Stimulated activated CD8-positive, alpha-beta memory T cell treated with anti-CD3 and anti-CD28 coated beads, Interleukin-15, amount 100 ng/mL, for 4 hours (primary cell): ENCODE results near the gene MED29.

ENCODE experiments used
- DNase-seq, 2 donors: peaks; one replicate each; pipeline ENCODE4 v3.0.0-alpha.2; 2020; ENCODE audit warnings: low read depth in 2 of 2

Gene MED29

DNA sequence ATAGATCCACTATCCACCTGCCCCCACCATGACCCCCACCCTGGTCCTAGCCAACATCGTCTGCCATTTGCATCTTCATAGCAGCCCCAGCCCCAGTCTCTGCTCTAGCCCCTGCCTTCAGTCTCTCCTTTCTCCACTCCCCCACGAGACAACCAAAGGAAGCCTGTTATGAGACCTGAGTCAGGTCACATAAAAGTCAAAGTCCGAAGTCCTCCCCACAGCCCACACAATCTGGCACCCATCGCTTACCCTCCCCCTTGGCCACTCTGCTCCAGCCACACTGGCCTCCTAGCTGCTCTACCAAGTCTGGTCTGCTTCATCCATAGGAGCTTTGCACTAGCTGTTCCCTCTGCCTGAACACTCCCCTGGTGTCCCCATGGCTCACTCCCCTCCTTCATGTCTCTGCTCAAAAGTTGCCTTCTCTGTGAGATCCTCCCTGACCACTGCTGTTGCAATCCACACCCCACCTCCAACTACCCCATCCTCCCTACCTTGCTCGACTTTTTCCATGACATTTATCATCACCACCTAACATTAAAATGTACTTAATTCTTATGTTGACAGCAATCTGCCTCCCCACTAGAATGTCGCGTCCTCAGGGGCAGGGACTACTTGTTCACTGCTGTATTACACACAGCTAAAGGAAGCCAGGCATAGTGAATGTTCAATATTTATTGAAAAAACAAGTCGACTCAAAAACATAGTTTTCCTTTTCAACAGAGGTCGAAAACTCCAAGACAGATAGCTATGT lies 20.1 kb downstream of the MED29 start:
- DNase-seq: no peak

DNA sequence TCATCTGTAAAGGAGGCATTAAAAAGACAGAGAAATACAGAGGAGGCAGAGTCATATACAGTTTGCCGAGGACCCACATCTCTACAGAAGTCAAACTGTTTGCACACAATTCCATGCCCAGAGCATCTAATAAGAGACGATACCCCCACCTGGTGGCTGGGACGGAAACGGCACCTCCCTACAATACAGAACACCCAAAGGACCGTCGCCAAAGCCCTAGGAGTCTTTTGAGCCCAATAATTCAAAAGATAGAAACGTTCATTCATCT lies 20.6 kb downstream of the MED29 start:
- peak; percentile 69 to 83 for DNase-seq

DNA sequence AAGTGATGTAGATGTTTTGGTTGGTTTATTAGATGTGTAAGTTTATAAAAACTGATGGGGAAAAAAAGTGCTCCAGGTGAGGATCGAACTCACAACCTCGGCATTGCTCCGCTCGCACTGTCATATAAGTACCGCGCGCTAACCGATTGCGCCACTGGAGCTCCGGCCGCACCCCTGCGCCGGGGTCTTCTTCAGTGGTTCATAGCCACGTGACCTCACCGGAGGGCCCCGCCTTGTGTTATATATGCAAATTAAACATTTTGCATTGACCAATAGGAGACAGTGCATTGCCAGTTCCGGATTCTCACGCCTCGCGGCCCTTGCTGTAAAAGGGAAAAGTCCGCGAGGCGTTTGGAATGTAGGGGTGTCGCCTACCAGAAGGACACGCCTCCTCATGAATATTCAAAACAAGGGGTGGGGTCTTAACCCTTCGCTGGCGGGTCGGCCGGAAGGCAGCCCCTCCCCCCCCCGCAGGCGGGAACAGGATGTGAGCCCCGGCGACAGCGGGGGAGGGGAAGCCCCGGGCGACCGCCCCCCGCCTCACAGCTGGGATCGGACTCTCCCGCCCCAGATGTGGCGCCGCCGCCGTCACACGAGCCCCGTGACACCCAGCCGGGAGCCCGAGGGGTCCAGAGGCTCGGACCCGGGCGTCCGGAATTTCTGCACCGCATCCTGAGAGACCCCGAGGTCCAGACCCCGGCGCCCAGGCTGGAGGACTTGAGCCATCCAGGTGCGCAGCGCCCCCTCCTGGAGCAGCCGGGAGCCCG lies 21.1 kb downstream of the MED29 start, which contains the start of gene PLEKHG2:
Gene PLEKHG2, plus strand, starts transcription at position 570 of the 767 bp plus-strand sequence. CDS start 1,418 bp downstream, outside the sequence.
- peak; percentile 86 to 91 for DNase-seq

DNA sequence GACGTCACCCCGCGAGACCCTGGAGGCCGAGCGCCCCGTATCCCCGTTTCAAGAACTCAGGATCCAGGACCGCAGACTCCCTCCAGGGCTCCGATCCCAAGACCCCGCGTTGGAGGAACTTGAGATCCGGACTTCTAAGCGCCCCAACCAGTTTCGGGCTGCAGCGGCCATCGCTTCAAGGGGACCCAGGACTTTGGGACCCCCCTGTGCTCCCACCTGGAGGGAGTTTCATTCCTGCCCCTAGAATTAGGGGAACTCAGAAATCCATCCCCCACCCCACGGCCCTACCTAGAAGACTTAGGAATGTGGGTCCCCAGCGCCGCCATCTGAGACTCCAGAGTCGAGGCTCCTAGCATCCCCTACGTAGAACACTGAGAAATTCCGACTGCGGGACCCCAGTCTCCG lies 21.7 kb downstream of the MED29 start:
- no peak for DNase-seq

- DNase-seq: no peak
Measured at GRCh38 chr19:39413272-39413910, 22.2 kb downstream of the MED29 start.

DNA sequence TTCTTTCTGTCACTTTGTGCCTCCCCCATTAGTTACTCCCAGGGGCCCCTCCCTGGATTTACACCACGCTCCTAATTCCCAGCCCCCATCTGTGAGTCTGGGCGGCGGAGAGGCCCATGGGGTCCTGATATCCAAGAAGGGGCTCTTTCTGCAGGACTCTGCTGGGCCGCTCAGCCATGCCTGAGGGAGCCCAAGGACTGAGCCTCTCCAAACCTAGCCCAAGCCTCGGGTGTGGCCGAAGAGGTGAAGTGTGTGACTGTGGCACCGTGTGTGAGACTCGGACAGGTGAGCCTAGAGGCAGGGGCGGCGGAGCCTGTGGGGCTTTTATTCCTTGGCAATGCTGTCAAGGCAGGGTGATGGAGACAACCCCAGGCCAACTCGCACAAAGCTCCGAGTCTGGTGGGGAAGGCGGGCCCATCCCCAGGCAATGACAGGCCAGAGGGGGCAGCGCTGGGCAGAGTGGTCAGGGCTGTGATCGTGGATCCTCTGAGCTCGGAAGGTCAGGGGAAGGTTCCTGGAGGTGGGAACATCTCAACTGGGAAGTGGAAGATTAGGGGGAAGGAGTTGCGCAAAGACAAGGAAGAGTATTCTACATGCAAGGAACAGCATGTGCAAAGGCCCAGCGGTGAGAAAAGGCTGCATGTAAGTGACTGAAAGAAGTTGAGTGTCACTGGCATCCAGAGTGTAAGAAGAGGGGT lies 22.9 kb downstream of the MED29 start:
- no peak for DNase-seq

DNA sequence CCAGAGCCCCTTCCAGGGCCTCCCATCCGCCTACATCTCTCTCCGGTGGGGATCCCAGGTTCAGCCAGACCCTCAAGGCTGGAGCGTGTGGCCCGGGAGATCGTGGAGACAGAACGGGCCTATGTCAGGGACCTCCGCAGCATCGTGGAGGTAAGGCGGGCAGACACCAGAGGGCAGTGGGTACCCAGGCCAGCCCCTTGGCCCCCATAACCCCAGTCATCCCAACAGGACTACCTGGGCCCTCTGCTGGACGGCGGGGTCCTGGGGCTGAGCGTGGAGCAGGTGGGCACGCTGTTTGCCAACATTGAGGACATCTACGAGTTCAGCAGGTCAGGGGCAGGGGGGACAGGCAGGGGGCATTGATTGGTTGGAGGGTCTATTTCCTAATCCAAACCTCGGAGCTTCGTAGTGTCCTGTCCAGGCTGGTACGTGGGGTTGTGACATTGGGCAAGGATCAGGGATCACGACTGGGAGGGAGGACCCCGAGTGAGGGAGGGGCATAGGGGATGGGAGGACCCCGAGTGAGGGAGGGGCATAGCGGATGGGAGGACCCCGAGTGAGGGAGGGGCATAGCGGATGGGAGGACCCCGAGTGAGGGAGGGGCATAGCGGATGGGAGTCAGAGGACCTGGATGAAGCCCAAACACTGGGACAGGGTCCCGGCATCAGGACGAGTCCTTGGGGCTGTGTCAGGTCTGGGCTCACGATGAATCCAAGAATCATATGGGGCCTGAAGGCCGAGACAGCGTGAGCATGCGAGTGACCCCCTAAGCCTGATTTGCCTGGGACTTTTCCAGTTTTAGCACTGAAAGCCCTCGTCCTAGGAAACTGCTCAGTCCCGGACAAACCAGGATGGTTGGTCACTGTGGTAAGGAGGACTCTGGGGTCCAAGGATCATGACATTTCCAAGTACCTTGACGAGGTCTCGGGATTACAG lies 24.2 kb downstream of the MED29 start:
- no peak for DNase-seq

DNA sequence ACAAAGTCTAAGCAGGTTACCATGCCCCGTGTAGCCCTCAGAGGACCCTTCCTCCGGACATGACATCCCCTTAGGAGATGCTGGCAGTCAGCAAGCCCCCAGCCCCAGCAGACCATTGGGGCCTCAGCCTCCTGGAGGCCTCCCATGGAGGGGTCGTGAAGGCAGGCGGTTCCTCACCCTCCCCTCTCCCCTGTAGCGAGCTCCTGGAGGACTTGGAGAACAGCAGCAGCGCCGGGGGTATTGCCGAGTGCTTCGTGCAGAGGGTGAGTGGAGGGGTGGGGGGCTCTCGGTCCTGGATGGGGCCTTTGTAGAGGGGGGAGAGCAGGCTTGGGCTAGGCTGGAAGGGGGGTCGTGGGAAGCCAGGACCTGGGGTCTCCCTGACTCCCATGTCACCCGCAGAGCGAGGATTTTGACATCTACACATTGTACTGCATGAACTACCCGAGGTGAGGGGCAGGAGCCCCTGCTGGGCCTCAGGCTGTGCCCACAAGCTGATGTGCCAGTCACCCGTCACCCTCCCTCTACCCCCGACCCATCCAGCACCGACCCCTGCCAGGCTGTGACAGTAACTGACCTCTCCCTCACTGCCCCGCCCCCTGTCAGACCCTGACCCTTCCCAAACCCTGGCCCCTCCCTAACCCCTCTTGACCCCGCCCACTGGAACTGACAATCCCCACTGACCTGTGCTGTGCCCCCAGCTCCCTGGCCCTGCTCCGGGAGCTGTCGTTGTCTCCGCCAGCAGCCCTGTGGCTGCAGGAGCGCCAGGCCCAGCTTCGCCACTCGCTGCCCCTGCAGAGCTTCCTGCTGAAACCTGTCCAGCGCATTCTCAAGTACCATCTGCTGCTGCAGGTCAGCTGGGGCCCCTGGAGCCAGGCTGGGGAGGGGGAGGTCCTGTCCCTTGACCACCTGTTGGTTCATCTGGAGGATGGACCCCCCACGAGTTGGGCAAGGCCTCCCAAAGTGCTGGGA lies 25.3 kb downstream of the MED29 start:
- no peak for DNase-seq

DNA sequence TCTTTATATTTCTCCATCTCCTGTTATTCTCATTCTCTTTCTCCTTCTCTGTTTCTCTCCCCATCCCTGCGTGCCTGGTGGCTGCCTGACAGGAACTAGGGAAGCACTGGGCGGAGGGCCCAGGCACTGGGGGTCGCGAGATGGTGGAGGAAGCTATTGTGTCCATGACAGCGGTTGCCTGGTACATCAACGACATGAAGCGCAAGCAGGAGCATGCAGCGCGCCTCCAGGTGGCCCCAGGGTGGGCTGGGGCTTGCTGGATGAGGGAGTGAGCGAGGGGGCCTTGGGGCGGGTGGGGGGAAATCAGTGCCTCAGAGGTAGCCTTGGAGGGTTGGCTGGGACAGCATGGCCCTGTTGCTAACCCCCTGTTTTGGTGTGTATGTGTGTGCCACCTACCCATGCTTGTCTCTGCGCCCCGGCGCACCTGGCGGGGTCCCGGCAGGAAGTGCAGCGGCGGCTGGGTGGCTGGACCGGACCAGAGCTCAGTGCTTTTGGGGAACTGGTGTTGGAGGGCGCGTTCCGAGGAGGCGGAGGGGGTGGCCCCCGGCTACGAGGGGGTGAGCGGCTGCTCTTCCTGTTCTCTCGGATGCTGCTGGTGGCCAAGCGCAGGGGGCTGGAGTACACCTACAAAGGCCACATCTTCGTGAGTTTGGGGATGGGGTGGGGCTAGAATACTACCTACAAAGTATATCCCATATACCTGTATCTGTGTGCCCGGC lies 26.4 kb downstream of the MED29 start:
- DNase-seq: no peak

DNA sequence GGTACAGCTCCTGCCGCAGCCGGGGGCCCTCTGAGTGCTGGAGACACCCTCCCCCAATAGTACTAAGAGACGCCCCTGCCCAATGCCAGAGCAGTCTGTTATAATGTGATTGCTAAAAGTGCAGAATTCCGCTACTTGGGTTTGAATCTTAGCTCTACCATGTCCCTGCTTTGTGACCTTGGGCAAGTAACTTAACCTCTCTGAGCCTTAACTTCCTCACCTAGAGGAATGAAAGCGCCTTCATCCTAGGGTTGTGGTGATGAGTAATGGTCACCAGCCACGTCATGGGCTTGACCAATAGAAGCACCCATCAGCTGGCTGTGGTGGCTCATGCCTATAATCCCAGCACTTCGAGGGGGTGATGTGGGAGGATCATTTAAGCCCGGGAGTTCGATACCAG lies 27.8 kb downstream of the MED29 start:
- DNase-seq: no peak

DNA sequence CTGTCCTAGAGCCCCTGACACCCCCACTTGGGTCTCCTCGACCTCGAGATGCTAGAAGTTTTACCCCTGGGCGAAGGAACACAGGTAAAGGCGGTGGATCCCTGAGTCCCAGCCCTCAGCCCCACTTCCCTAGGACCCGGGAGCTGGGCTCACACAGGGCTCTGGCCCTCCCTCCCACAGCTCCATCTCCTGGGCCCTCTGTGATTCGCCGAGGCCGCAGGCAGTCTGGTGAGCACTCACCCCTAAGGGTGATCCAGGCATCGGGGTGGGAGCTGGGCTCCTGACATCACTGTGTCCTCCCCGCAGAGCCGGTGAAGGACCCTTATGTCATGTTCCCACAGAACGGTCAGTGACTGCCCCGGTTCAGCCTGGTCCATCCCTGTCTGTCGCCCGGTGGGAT lies 29.6 kb downstream of the MED29 start:
- DNase-seq: no peak

- DNase-seq: no peak
Measured at GRCh38 chr19:39422020-39422419, 30.8 kb downstream of the MED29 start.

- DNase-seq: no peak
Measured at GRCh38 chr19:39423258-39424086, 32.3 kb downstream of the MED29 start.

DNA sequence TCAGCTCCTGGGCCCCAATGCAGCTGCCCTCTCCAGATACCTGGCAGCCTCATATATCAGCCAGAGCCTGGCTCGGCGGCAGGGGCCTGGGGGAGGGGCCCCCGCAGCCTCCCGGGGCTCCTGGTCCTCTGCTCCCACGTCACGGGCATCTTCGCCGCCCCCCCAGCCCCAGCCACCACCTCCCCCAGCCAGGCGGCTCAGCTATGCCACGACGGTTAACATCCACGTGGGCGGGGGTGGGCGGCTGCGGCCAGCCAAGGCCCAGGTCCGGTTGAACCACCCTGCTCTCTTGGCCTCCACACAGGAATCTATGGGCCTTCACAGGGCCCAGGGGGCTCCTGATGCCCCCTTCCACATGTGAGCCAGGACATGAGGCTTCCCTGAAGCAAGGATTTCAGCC lies 33.8 kb downstream of the MED29 start:
- no peak for DNase-seq

GRCh38 chr19:39425744-39426143 lies 34.6 kb downstream of the MED29 start:
- DNase-seq: no peak

- no peak for DNase-seq
Measured at GRCh38 chr19:39426170-39426569, 35.0 kb downstream of the MED29 start.

DNA sequence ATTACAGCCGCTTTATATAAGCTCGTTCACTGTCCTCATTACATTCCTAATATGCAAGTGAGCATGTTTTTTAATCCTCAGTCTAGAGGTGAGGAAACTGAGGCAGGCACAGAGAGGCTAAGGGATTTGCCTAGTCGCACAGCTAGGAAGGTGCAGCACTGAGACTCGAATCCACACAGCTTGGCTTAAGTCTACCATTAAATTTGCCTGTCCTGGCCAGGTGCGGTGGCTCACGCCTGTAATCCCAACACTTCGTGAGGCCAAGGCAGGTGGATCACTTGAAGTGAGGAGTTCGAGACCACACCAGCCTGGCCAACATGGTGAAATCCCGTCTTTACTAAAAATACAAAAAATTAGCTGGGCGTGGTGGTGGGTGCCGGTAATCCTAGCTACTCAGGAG lies 36.5 kb downstream of the MED29 start:
- no peak for DNase-seq

DNA sequence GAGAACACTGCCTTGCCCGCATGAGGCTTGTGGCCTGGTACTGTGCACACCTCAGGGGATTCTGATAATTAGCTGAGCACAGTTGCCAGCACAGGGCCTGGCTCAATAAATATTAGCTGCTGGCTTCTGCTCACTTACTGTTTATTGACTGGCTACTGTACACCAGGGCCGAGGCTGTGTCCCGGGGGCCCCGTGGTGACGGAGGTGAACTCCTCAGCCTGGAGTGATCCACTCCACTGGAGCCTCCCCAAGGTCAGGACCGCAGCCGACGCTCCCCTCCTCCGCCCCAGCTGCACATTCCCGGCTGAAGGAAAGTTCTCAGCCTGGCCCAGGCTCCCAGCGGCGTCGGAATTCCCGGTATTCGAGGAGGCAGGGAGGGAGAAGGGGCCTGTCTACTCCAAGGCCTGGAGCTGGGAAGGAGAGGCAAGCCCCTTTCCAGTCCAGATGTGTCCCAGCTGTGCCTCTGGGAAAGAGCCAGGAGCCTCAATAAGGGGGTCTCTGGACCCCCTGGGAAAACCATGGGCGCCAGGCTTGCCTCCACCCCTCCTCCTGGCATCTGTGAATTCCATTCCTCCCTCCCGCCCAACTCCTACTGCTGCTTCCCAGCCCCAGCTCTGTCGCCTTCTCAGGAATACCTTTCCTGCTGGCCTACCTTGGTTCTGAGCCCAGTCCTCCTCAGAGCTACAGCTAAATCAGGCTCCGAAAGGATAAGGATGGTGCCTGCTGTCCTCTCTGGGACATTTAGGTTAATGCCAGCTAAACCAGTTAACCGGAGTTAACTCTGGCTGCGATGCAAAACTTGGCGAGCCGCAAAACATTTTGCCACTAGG lies 37.3 kb downstream of the MED29 start:
- DNase-seq: no peak
